H1 (cell line): Measurements from ENCODE around the gene CHRNA4. TPM values are rescaled to one million over a fixed set of nuclear protein-coding genes. Genes with fewer than 3 reads are reported as not detected.

Experiments
- ASH2L ChIP-seq: fragments of 200-600, 300-600 bp; sonication (generic); IDR thresholded peaks from one replicate; pipeline ENCODE4 v1.7.1; 2017; ENCODE audit warnings: low read length
- ATF3 ChIP-seq: IDR thresholded peaks from 2 replicates; pipeline ENCODE4 v1.6.1; 2011; ENCODE audit warnings: low read depth, mild to moderate bottlenecking, low read length; ENCODE audit not compliant: insufficient read depth
- BCL11A ChIP-seq, 2 experiments: IDR thresholded peaks; one replicate each; pipeline ENCODE4 v1.6.1; 2011; ENCODE audit warnings: low read depth in 2 of 2, low read length in 2 of 2, mild to moderate bottlenecking in 2 of 2
- CBX5 ChIP-seq: fragments of 300-800, 300-1000 bp; sonication (generic); IDR thresholded peaks from 2 replicates; pipeline ENCODE4 v1.7.1; 2016; ENCODE audit warnings: antibody characterized with exemption, low read length, low read depth
- CBX8 ChIP-seq: fragments of 300-800, 300-1000 bp; sonication (generic); IDR thresholded peaks from 2 replicates; pipeline ENCODE4 v1.7.1; 2016; ENCODE audit warnings: low read depth, low read length, borderline replicate concordance
- CHD1 ChIP-seq: IDR thresholded peaks from 2 replicates; pipeline ENCODE4 v1.6.1; 2012; ENCODE audit warnings: low read depth, low read length, improper control_type of control experiment
- CTCF ChIP-seq, 3 experiments: IDR thresholded peaks; 1 replicate in 2 of 3; 2 replicates in 1 of 3; pipeline versions ENCODE4 v1.5.1 to v1.6.1; 2011; ENCODE audit warnings: low read length in 3 of 3, mild to moderate bottlenecking in 3 of 3, inconsistent platforms in 2 of 3, low read depth in 1 of 3, moderate library complexity in 1 of 3; ENCODE audit not compliant: insufficient read depth in 1 of 3; ENCODE audit errors: control extremely low read depth in 1 of 3
- JUN ChIP-seq: IDR thresholded peaks from 2 replicates; pipeline ENCODE4 v1.6.1; 2011; ENCODE audit warnings: low read depth, mild to moderate bottlenecking, improper control_type of control experiment, low read length
- JUND ChIP-seq: IDR thresholded peaks from 2 replicates; pipeline ENCODE4 v1.6.1; 2011; ENCODE audit warnings: mild to moderate bottlenecking, improper control_type of control experiment, low read length
- NRF1 ChIP-seq: IDR thresholded peaks from 2 replicates; pipeline ENCODE4 v1.6.1; 2011; ENCODE audit warnings: mild to moderate bottlenecking, low read depth, low read length, improper control_type of control experiment
- PHF8 ChIP-seq: fragments of 200-600 bp; sonication (generic); conservative IDR thresholded peaks from 2 replicates; pipeline ENCODE4 v1.7.1; 2012; ENCODE audit warnings: low read depth, mild to moderate bottlenecking, inconsistent platforms, low read length, moderate library complexity
- POLR2A ChIP-seq, 2 experiments: IDR thresholded peaks; 1 replicate in 1 of 2; 2 replicates in 1 of 2; pipeline ENCODE4 v1.6.1; 2011; ENCODE audit warnings: low read depth in 2 of 2, low read length in 2 of 2, mild to moderate bottlenecking in 2 of 2; ENCODE audit errors: control extremely low read depth in 1 of 2
- POLR2AphosphoS5 ChIP-seq: IDR thresholded peaks from 2 replicates; pipeline ENCODE4 v1.6.1; 2011; ENCODE audit warnings: low read depth, low read length
- SIRT6 ChIP-seq: IDR thresholded peaks from one replicate; pipeline ENCODE4 v1.7.1; 2012; ENCODE audit warnings: low read length, inconsistent platforms
- SP1 ChIP-seq: IDR thresholded peaks from 2 replicates; pipeline ENCODE4 v1.6.1; 2011; ENCODE audit warnings: low read depth, low read length
- SP2 ChIP-seq: IDR thresholded peaks from 2 replicates; pipeline ENCODE4 v1.6.1; 2012; ENCODE audit warnings: mild to moderate bottlenecking, low read length, inconsistent platforms
- SP4 ChIP-seq: IDR thresholded peaks from 2 replicates; pipeline ENCODE4 v1.6.1; 2012; ENCODE audit warnings: low read length, inconsistent platforms
- TBP ChIP-seq: IDR thresholded peaks from 2 replicates; pipeline ENCODE4 v1.6.1; 2011; ENCODE audit warnings: low read depth, low read length, improper control_type of control experiment
- TEAD4 ChIP-seq: IDR thresholded peaks from 2 replicates; pipeline ENCODE4 v1.6.1; 2012; ENCODE audit warnings: low read depth, low read length, inconsistent platforms, mixed read lengths
- ZNF274 ChIP-seq: IDR thresholded peaks from 2 replicates; pipeline ENCODE4 v1.7.0; 2012; ENCODE audit warnings: low read length, borderline replicate concordance; ENCODE audit errors: extremely low read depth
- polyA plus RNA-seq, 7 experiments: library from polyadenylated mRNA; depleted of rRNA in 3 of 7; stranded (reverse) in 5 of 7; unstranded in 2 of 7; fragments of >200 nt in 5 of 7; fragments of 200-250 nt in 2 of 7; gene quantifications; 1 replicate in 5 of 7; 2 replicates in 1 of 7; 4 replicates in 1 of 7; pipeline versions ENCODE4 v1.2.1 to v1.2.3, GENCODE V29; 2011 to 2013; ENCODE audit warnings: missing spikeins in 2 of 7, mixed read lengths in 2 of 7
- total RNA-seq: library from RNA; stranded (reverse); fragmentation: NEBNext Ultra II Directional; extraction: Animal tissue kit (Norgen Biotek cat#: 25700); gene quantifications from 2 replicates; pipeline ENCODE4 v1.2.1, GENCODE V29; 2021
- TF ChIP-seq, protein P1 (sequence below): IDR thresholded peaks from 2 replicates; pipeline ENCODE4 v1.6.1; 2012; ENCODE audit warnings: inconsistent platforms

The CHRNA4 gene
- total and polyA plus RNA-seq, 2 of the 8 experiments (the other 6 are each of a cell fraction or from before 2014, with no cell fraction given), result 4.3 to 5.7 TPM

- TF ChIP-seq JUN, result no peak
- no peak for TF ChIP-seq SP4
- no peak for TF ChIP-seq PHF8
- no peak for TF ChIP-seq SIRT6
- TF ChIP-seq CHD1, result no peak
- TF ChIP-seq SP1, result no peak
- TF ChIP-seq POLR2A (IDR thresholded peaks at IDR 0.05; ENCODE audit: control extremely low read depth in 1 of 2, low read depth in 2 of 2, low read length in 2 of 2), result no peak
- TF ChIP-seq JUND, result peak; percentile 57
- 0 out of 2 replicates have a peak, but pooled peaks have one; percentile 17 for TF ChIP-seq ATF3
- no peak for TF ChIP-seq ASH2L
- TF ChIP-seq CBX8, result no peak
- no peak for TF ChIP-seq POLR2AphosphoS5
- no peak for TF ChIP-seq TEAD4
- no peak for TF ChIP-seq CBX5
- TF ChIP-seq NRF1, result no peak
- TF ChIP-seq ZNF274, result no peak
- no peak for TF ChIP-seq SP2
- peak; percentile 94 to 98 (median 96) for TF ChIP-seq CTCF (IDR thresholded peaks at IDR 0.05; ENCODE audit: control extremely low read depth in 1 of 3, insufficient read depth in 1 of 3, low read depth in 1 of 3, low read length in 3 of 3)
- TF ChIP-seq TBP, result peak; percentile 29; the same call in 1 of the 2 replicates
- TF ChIP-seq, protein P1, sequence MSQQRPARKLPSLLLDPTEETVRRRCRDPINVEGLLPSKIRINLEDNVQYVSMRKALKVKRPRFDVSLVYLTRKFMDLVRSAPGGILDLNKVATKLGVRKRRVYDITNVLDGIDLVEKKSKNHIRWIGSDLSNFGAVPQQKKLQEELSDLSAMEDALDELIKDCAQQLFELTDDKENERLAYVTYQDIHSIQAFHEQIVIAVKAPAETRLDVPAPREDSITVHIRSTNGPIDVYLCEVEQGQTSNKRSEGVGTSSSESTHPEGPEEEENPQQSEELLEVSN, result no peak
- no peak for TF ChIP-seq BCL11A (IDR thresholded peaks at IDR 0.05; ENCODE audit: low read depth in 2 of 2, low read length in 2 of 2)
These were observed 20.8 kb upstream of the CHRNA4 start (continued) for GRCh38 chr20:63381781-63382431.
